Astrocyte (in vitro differentiated cells and primary cell): ENCODE measurements around the gene SLC39A8.

Experiments used
- CTCF ChIP-seq: IDR thresholded peaks from 2 replicates; pipeline ENCODE4 v1.5.1; 2011; ENCODE audit warnings: low read depth, mild to moderate bottlenecking, inconsistent platforms, low read length, moderate library complexity; ENCODE audit not compliant: insufficient read depth
- EZH2 ChIP-seq: IDR thresholded peaks from 2 replicates; pipeline ENCODE4 v1.6.1; 2012; ENCODE audit warnings: mild to moderate bottlenecking, low read length, inconsistent platforms; ENCODE audit not compliant: insufficient read depth

- TF ChIP-seq CTCF, result no peak
- TF ChIP-seq EZH2, result no peak
These were observed 3.4 kb upstream of the SLC39A8 start for GRCh38 chr4:102348701-102349100.
